Activated CD4-positive, alpha-beta T cell treated with anti-CD3 and anti-CD28 coated beads, Interleukin-2, amount 50 U/mL, for 48 hours (primary cell): ENCODE measurements around the gene EPO.
A peak's percentile ranks its signal among the peaks of the same experiment; 100 is the strongest.

ENCODE experiments used
- DNase-seq, 2 experiments: peaks; one replicate each; pipeline ENCODE4 v3.0.0-alpha.2; 2020

EPO gene

DNA sequence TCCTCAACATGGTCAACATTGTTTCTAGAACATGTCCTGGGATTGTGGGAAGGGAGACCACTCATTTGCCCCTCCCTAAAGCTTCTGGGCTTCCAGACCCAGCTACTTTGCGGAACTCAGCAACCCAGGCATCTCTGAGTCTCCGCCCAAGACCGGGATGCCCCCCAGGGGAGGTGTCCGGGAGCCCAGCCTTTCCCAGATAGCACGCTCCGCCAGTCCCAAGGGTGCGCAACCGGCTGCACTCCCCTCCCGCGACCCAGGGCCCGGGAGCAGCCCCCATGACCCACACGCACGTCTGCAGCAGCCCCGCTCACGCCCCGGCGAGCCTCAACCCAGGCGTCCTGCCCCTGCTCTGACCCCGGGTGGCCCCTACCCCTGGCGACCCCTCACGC lies at the start of gene EPO:
TSS of gene EPO (plus strand) at position 190 of the 392 bp plus-strand sequence. CDS start 513 bp downstream, outside the sequence.
- no peak for DNase-seq

GRCh38 chr7:100671353-100672327 lies 48.6 kb upstream of the EPO start:
- DNase-seq: no peak

GRCh38 chr7:100673302-100673941 lies 46.8 kb upstream of the EPO start, which contains the start of gene GNB2:
GNB2 (plus strand) TSS chr7:100673740; CDS start chr7:100676266, 2,526 bp downstream.
- DNase-seq: peak; percentile 100

GRCh38 chr7:100673942-100674410 lies 46.3 kb upstream of the EPO start:
- DNase-seq: peak; percentile 45 to 52

- DNase-seq: no peak
Measured at GRCh38 chr7:100674411-100675104, 45.7 kb upstream of the EPO start.

DNA sequence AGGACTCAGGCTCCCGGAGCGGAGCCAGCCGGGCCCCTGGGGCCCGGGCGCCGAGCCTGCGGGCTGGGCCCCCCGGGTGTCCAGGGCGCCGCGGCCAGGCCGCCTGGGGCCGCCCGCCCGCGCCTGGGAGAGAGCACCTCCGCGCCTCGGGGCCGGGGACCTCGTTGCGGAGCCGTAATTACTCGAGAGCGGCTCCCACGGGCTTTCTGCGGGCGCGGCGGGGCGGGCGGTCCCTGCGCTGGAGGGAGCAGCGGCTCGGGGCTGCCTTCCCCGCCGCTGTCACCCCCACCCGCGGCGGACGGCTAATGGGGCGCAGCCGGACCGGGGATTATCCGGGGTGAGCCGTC lies 45.2 kb upstream of the EPO start:
- DNase-seq: no peak

DNA sequence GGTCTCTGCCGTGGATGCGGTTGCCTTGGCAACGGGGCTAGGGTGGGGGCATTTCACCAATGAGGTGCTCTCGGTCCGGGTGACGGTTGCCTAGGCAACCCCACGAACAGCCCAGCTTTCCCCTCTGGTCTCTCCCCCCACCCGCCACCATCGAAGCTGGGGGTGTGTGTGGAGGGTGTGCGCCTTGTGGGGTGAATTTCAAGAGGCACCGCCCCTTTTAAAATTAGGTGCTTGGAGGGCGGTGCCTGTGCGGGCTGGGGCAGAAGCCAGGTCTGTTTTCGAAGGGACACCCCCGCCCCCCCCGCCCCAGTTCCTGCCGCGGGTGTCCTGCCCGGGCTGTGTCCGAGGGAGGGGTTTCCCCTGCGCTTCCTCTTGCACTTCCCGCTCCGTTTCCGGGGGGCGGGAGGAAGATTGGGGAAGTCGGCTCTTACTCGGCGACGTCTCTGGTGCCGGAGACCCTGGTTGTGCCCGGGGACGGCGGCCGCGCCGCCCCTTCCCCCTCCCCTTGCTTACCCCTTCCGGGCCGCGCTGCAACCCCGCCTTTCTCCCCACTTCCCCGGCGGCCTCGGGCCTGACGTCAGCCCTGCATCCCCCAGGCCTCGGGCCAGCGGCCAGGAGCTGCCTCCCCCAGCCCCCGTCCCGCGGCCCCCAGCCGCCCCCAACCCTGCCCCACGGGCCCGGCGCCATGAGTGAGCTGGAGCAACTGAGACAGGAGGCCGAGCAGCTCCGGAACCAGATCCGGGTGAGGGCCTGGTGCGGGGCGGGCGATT lies 44.5 kb upstream of the EPO start:
- DNase-seq: peak; percentile 80 to 84

GRCh38 chr7:100676501-100677306 lies 43.6 kb upstream of the EPO start:
- DNase-seq: no peak

- no peak for DNase-seq
Measured at GRCh38 chr7:100677308-100678267, 42.7 kb upstream of the EPO start.

GRCh38 chr7:100678291-100678984 lies 41.8 kb upstream of the EPO start:
- no peak for DNase-seq

- no peak for DNase-seq
Measured at GRCh38 chr7:100679129-100679926, 40.9 kb upstream of the EPO start.

GRCh38 chr7:100679927-100680575 lies 40.2 kb upstream of the EPO start:
- no peak for DNase-seq

- no peak for DNase-seq
Measured at GRCh38 chr7:100680576-100681271, 39.5 kb upstream of the EPO start.

GRCh38 chr7:100681491-100682227 lies 38.6 kb upstream of the EPO start:
- no peak for DNase-seq

GRCh38 chr7:100682228-100682741 lies 38.0 kb upstream of the EPO start:
- no peak for DNase-seq

DNA sequence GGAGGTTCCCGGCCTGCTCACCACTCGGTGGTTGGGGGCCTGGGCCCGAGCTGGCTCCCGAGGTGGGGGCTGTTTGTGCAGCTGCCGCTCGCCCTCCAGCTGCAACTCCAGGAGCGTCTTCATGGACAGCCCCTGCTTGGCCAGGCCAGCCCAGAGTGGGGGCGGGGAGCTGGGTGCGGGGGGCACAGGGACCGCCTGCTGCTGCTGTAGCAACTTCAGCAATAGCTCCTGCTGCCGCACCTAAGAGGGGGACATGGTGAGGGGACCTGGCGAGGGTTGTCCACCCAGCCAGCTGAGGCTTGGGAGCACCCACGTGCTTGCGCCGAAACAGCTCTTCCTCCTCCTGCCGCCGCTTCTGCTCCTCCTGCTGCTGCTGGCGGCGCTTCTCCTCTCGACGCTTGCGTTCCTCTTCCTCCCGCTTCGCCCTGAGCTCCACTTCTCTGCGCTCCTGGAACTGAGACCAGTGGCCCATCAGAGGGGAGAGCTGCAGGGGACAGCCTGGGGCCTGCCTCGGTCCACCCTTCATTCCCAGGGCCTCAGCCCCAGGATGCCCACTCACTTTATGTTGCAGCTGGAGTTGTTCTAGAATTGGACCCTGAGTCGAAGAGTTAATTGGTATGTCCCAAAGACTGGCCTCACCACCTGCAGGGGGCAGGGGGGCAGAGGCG lies 37.1 kb upstream of the EPO start:
- DNase-seq: no peak
